HG03095 (cell line): ENCODE data around the gene RALGAPA1.

Experiments
- ATAC-seq: cut with Tn5 transposase; IDR thresholded peaks from one replicate; pipeline ENCODE4 v1.9.1; 2021; ENCODE audit warnings: moderate library complexity; ENCODE audit not compliant: unreplicated experiment

RALGAPA1 gene

DNA sequence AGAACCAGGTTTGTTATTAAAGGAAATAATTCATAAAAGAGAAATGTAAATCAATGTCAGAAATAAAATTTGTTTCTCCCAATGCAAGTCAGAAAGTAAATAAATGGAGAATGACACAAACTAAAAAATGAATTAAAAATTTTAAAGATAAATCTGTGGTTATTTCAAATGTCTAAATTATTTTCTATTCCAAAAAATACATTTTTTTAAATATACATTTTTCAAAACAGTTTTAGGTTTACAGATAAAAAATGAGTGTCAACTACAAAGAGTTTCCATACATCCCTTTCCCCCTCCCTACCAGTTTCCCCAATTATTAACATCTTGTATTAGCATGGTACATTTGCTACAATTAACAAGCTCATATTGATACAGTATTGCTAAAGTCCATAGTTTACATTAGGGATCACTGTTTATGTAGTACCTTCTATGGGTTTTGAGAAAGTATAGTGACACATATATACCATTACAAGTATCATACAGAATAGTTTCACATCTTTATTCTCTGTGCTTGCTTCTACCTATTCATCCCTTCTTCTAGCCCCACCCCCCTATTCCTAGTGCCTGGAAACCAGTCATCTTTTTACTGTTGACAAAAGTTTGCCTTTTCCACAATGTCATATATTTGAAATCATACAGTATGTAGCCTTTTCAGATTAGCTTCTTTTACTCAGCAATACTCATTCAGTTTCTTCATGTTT is 104.2 kb downstream of the RALGAPA1 start:
- ATAC-seq: no peak

DNA sequence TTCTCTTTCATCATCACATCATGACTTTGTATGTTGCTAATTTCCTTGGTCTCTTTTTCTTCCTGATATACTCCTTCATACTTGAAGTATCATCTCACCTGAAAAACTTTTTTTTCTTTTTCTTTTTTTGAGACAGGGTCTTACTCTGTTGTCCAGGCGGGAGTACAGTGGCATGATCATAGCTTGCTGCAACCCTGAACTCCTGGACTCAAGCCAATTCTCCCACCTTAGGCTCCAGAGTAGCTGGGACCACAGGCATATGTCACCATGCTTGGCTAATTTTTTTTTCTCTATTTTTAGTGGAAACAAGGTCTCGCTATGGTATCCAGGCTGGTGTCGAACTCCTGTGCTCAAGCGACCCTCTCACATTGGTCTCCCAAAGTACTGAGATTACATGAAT is 107.6 kb downstream of the RALGAPA1 start:
- no peak for ATAC-seq

DNA sequence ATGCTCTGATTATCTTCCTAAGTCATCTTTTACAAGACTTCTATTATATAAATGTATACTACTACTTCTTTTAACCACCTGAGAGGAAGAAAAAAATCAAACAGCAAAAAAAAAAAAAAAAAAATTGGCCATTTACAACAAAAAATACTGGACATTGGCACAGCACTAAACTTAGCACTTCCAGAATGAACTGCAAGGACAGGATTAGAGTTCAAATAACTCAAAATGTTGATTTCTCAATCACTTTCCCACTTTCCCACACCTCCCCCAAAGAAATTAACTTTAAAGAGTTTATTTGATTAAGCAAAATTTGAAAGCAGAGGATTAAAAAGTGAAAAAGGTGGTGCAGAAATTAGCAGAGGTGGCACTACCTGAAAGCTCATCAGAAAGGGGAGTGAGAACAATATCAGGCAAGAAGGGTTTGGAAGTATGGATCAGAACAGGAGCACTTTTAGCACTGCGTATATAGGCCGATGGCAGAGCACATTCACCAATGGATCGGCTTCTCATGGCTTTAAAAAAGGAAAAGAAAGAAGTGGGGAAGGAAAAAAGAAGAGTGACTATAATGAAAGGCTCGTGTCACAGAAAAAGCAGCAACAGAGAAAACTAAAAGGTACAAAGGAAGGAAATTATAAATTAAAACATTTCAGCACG is 109.2 kb downstream of the RALGAPA1 start:
- no peak for ATAC-seq

DNA sequence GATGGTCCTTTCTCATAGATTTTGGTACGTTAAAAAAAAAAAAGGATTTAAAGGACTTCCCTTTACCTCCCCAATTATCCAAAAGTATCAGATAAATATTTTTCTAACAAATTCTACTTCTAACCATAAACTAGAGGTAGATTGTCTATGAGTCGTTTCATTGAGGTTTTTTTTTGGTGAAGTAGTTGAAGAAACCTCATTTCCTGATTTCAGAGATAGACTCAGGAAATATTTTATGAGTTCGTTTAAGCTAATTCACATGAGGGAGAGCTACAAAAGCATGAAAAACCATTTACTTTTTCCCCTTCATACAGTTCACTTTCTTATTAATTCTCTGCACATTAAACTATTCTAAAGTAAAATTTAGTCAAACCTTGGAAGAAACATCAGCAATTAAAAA is 112.5 kb downstream of the RALGAPA1 start:
- no peak for ATAC-seq

DNA sequence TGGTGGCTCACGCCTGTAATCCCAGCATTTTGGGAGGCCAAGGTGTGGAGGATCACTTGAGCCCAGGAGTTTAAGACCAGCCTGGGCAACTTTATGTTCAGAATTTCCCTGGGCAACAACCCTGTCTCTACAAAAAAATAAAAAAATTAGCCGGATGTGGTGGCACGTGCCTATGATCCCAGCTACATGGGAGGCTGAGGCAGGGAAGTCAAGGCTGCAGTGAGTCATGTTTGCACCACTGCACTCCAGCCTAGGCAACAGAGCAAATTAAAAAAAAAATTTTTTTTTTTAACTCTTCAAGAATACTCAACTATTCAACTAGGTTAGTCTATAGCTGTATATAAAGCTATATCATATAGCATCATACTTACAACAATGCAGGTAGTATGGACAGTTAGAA is 113.0 kb downstream of the RALGAPA1 start:
- no peak for ATAC-seq

DNA sequence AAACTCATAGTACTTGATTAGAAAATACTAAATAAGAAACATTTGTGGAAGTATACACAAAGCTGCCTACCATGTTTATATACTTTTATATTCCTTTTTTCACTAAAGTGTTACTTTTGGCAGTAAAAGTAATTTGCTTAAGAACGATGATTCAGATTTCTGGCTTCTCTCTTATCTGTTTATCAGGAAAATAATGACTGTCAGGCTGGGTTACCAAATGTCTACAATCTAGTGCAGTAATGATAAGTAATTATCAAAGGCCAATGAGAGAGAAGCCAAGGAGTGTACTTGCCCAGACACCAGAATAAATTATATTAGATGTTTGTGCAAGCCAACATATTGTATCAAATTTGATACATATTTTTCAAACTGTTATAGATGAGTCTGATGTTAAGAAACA is 113.4 kb downstream of the RALGAPA1 start:
- ATAC-seq: no peak

DNA sequence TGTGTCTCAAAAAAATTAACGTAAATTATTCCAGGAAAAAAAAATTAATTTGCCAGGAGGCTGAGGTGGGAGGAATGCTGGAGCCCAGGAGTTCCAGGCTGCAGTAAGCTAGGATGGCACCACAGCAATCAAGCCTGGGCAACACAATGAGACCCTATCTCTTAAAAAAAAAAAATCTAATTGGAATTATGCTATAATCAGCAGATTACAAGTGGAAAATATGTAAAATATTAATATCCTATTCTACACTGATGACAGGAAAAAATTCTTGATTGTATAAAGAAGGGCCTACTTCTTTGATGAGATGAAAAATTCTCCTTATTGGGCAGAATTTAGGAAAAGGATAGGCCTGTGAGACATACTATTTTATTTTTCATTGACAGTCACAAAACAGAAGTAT is 114.0 kb downstream of the RALGAPA1 start:
- no peak for ATAC-seq

DNA sequence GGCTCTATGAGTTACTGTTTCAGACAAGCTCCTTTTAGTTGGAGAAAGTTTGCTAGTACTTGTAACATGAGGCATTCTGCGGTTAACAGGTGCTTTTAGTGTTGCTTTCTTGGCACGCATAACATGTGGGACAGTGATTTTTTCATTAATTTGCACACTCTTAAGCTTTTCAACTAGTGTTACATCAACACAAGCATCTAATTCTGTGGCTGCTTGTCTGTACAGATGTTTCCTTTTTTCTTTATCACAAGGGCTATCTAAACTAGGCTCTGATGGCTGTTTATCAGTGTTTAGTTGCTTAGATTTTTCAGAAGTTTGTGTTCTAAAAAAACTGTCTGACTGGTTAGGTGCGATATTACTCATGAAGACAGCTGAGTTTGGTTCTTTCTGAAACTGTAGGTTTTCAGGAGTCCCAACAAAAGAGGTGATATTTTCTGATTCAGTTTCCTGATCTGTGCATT is 120.1 kb downstream of the RALGAPA1 start:
- ATAC-seq: no peak

DNA sequence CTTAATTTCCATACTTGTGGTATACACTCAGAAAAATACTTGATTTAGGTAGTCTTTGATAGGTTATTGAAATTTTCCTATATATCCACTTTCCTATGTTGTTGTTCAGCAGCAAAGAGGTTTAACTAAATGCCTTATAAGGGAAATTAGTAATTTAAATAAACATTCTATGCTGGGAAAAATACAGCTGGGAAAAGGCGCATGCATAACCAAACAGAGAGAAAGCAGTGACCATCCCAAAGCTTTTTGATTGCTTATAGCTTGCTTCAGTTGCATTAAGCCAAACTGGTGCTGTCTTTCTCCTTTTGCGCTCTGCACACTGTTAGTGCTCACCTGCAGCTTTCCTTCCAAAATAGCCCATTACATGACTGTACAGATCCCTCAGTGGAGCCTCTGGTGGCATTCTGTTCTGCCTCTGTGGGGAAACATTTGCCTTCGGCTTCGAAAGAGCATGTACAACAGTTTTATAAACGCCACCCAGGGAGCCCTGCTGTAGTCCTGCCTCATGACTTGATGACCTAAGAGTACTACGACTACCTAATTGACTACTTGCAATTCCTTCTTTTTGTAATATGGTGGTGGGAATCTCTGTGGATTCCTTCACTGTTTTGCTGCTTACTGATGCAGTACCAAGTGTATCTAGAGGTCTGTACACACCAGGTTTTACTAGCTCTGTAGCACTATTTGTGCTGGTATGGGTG is 120.8 kb downstream of the RALGAPA1 start:
- ATAC-seq: no peak

DNA sequence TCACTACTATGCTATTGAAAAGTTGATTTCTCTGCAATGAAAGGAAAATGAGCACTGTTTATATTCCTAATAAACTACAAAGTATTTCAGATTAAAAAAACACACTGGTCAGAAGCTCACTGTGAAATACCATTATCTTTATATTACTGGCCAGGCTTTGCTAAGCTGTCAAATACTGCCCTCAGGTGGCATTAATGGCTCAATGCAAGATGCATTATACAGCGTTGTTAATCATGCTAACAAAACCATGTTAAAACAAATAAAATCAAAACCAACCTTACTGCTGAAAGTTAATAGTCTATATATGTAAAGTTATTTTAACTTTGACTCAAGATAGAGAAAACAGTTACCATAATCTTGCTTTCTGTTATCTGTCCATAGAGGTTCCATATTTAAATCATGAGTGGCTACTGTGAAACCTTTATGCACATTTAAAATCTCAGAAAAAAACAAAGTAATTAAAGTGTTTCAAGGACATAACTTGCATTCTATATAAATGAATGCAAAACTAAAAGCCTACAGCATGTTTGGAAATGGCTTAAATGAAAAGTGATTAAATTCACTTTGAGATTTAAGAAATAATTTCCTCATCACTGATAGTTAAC is 121.7 kb downstream of the RALGAPA1 start:
- ATAC-seq: no peak

DNA sequence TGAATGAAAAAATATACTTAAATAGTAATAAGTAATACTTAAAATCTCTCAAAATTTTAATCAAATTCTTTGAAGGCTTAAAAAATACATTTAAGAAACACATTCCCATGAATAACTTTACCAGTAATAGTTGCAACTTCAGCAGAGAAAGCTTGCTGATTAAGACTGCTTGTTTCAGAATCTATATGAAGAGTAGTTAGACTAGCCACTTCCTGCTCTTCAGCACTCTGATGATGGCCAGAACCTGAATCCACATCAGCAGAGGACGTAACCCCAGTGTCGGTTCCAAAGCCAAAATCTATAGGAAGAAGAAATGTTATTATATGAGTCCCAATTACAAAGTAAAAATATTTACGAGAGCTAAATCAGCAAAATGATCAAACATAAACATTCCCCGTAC is 125.4 kb downstream of the RALGAPA1 start:
- peak; percentile 70 for ATAC-seq

DNA sequence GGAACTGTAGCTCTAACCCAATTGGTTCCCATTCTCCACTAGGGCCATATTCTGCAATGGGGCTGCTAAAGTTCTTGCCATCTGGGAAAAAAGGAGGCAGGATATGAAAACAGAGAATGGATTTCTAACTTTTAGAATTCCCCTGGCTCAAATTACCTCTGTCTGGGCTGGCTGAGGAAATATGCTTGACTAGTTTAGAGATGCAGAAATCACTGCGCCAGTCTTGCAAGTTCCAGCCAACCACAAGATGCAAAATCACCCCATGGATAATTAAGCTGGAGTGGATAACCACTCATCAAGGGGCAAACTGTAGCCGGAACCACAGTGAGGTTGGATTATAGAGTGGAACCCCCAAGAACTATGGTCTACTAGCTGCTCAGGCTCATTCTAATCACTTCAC is 126.3 kb downstream of the RALGAPA1 start:
- no peak for ATAC-seq

DNA sequence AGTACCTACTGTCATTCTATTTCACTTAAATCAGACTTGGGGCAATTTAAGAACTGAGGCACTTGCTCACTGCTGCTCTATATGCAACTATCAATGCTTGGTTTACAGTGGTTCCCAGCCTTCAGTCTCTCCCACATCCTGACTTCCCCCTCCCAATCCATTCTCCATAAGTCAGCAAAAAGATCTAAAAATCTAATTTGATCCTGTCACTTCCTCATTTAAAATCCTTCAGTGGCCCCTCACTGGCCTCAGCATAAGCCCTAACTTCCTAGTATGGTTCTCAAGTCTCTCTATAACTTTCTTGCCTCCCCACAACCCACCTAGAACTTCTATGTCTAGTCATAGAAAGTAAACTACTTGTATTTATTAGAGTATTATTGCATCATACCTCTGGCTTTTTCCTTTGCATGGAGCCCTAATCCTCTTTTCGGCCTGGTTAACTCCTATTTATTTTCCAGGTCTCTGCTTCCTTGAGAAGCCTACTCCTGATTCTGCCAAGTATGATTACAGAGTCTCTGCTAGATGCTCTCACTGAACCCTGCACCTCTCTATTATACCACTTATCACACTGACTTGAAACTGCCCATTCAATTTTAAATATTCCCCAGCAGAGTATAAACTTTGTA is 130.6 kb downstream of the RALGAPA1 start:
- no peak for ATAC-seq

DNA sequence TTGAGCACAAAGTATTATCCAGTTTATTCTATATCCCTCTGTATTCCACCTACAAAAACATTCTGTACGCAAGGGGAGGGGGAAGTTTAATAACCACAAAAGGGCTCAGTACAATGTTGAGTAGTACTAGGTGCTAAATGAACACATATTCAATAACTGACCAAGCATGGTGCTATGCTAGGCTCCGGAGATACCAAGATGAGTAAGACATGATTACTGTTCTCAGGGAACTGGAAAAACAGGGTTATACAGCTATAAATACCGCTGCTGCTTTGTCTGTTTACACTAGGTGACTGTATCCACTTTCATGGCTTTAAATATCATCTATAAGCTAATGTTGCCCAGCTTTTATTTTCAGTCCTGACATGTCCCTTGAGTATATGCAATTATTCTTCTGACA is 139.3 kb downstream of the RALGAPA1 start:
- ATAC-seq: no peak

DNA sequence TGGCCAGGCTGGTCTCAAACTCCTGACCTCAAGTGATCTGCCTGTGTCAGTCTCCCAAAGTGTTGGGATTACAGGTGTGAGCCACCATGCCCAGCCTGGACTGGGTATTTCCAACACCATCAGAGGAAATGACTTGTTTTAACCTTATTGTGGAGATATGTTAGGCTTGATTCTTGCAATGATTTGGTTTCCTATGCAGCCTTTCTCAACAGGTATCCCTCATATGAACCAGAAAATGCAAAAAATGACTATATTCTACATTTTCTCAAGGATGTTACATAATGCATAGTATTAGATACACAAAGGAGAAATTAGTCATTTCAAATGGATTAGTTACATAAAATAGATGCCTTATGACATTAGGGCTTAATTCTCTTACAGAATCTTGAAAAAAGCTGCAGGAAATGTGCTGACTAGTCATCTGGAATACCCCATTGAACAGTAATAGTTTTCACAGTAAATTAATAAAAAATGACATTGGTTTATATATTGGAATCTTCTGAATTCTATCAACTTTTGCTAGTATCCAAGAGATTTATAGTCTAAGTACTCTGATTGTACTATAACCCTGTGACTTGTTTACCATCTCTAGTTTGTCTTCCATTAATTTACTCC is 142.6 kb downstream of the RALGAPA1 start:
- ATAC-seq: no peak

DNA sequence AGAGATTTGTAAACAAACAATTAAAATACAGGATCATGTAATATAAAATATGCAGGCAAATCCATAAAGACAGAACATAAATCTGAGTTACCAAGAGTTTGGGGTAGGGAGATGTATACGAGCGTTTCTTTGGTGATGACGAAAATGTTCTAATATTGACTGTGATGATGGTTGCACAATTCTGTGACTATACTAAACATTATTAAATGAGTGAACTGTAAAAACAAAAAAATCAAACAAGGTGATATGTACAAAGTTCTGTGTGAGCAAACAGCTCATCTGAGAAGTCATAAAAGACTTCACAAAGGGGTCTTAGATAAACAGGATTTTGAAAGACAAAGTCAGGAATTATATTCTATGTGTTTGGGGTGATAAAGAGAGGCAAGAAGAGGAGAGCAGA is 147.2 kb downstream of the RALGAPA1 start:
- ATAC-seq: no peak

DNA sequence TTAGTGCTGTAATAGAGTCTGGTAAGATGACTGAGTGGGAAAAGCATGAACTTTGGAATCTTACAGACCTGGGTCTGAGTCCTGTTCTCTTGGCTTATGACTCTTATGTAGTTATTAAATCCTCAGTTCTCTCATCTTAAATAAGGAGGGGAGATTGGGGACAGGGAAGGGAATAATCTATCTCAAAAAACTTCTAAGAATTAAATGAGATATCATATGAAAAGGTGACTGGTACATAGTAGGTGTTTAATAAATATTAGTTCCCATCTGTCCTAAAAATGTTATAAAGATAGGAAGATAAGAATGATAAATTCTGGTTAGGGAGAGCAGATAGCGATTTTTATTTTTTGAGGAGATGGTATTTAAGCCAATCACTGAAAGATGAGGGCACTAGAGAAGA is 156.1 kb downstream of the RALGAPA1 start:
- no peak for ATAC-seq

DNA sequence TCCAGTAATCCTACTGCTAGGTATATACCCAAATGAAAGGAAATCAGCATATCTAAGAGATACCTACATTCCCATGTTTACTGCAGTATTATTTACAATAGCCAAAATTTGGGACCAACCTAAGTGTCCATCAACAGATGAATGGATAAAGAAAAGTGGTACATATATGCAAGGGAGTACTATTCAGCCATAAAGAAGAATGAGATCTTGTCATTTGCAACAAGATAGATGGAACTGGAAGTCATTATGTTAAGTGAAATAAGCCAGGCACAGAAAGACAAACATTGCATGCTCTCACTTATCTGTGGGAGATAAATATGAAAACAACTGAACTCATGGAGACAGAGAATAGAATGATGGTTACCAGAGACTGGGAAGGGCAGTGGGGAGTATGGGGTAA is 165.6 kb downstream of the RALGAPA1 start:
- no peak for ATAC-seq

DNA sequence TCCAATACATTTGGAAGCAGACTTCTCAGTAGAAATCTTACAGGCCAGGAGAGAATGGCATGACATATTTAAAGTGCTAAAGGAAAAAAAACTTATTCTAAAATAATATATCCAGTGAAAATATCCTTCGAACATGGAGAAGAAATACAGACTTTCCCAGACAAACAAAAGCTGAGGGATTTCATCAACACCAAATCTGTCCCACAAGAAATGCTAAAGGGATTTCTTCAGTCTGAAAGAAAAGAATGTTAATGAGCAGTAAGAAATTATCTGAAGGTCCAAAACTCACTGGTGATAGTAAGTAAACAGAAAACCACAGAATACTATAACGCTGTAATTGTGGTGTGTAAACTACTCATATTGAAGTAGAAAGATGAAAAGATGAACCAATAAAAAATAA is 171.2 kb downstream of the RALGAPA1 start:
- ATAC-seq: no peak

DNA sequence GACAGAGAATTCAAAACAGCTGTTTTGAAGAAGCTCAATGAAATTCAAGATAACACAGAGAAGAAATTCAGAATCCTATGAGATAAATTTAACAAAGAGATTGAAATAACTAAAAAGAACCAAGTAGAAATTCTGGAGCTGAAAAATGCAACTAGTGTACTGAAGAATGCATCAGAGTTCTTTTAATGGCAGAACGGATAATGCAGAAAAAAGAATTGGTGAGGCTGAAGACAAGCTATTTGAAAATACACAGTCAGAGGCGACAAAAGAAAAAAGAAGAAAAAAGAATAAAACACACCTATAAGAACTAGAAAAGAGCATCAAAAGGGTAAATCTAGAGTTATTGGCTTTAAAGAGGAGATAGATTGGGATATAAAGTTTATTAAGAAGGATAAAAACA is 171.8 kb downstream of the RALGAPA1 start:
- no peak for ATAC-seq

DNA sequence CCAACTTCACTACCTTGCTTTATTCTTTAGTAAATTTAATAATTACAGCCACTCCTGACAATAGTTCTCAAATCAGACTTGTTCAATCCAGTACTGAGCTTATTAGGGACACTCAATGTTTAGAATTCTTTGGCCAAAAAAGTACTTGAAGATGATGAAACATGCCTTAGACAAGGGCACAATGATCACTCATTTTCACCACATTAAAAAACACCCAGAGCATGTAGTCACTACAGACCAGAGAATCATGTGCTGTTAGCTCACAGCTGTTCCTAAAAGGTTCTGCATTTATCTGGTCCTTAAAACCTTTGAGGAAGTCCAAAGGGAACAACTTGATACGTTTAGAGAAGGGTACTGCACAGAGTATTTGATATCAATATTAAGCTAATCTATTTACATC is 176.4 kb downstream of the RALGAPA1 start:
- ATAC-seq: no peak
